Coronary artery (tissue), 2 donors: ENCODE results near the gene ULK3.

ENCODE experiments used
- DNase-seq: peaks from one replicate; pipeline ENCODE4 v3.0.0-alpha.2; 2017; ENCODE audit warnings: low spot score
- H3K27ac ChIP-seq, 2 donors: fragments of 200-600 bp; sonication (generic); one replicate each; pipeline ENCODE4 v1.5.1; 2016 to 2019
- H3K4me3 ChIP-seq: fragments of 200-600 bp; sonication (generic); 2 replicates; pipeline ENCODE4 v1.5.1; 2016; ENCODE audit warnings: mild to moderate bottlenecking, moderate library complexity
- TF ChIP-seq, protein P1 (sequence below): fragments of 200-600 bp; sonication (generic); IDR thresholded peaks from one replicate; pipeline ENCODE4 v1.5.1; 2019; ENCODE audit warnings: antibody characterized with exemption

ULK3 gene

DNA sequence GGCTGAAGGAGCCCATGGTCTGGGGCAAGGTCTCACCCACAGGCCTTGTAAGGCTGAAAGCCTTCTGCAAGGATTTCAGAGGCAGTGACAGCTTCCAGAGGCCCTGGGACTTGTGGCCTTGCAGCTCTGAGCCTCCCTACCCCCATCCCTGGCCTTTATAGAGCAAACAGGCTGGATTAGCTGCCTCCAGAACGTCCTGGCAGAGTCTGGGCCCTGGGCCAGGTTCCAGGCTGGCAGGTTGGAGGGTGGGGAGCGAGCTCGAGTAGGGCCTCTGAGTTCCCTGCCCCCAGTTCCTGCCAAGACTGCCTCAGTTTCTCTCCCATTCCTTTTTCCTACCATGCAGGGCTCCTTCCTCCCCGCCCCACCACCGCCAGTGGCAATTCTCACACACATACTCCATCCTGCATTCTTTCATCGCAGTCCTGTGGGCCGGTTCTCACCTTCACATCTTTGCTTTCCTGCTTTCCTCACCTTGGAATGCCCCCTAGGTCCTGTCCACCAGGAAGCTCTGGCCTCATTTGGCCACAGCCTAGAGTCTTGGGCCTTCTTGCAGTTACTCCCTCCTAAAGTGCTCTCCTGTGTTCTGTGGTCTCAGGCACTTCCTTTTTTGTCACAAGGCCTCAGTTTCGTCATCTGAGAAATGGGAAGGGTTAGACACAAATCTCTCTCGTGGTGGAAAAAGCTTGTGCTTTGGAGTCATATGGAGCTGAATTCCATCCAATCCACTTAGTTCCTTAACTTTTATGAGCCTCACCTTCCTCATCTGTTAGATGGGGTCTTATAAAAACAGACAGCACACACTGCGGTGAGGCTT is 27.6 kb downstream of the ULK3 start:
- DNase-seq: no peak
- H3K27ac ChIP-seq: no peak overlapping the region

DNA sequence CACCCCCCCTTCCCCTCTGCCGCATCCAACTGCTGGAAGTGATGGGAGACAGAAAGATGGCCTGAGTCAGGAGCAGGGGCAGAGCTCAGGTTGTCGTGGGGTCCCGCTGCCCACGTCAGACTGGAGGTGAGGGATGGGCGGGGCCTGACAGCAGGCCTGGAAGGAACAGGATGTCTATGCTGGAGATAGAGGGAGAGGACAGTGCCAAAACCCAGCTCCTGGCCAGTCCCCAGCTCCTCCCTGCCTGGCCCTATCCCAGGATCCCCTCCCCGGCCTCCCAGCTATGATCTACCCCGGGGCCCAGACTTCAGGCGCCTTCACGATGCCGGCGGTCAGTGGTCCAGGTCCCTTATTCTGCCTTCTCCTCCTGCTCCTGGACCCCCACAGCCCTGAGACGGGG is 30.4 kb downstream of the ULK3 start, which contains the start of gene LMAN1L:
LMAN1L (plus strand) TSS at position 303 of the 400 bp plus-strand sequence; CDS start at position 323, 20 bp downstream.
- Histone ChIP-seq H3K4me3 (no peak within 1 kb of the TSS), H3K27ac (no peak within 1 kb of the TSS)
- TF ChIP-seq, protein P1, sequence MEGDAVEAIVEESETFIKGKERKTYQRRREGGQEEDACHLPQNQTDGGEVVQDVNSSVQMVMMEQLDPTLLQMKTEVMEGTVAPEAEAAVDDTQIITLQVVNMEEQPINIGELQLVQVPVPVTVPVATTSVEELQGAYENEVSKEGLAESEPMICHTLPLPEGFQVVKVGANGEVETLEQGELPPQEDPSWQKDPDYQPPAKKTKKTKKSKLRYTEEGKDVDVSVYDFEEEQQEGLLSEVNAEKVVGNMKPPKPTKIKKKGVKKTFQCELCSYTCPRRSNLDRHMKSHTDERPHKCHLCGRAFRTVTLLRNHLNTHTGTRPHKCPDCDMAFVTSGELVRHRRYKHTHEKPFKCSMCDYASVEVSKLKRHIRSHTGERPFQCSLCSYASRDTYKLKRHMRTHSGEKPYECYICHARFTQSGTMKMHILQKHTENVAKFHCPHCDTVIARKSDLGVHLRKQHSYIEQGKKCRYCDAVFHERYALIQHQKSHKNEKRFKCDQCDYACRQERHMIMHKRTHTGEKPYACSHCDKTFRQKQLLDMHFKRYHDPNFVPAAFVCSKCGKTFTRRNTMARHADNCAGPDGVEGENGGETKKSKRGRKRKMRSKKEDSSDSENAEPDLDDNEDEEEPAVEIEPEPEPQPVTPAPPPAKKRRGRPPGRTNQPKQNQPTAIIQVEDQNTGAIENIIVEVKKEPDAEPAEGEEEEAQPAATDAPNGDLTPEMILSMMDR: no peak
- DNase-seq: no peak

More for the DNA sequence above, 27.6 kb downstream of the ULK3 start:
- TF ChIP-seq, protein P1: no peak
- H3K4me3 ChIP-seq: no peak overlapping the region

DNA sequence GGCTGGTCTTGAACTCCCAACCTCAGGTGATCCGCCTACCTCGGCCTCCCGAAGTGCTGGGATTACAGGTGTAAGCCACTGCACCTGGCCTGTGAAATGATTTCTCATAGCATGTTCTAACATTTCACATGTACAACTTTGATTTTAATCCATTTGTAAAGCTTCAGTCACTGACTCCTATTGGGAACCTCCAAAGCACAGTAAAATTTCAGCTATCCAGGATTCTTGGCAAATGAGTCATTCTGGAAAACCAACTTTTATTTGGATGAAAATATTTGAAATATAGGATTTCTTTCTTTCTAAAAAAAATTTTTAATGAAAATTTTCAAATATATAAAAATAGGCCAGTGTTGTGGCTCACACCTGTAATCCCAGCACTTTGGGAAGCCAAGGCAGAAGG is 33.0 kb downstream of the ULK3 start:
- H3K4me3 ChIP-seq: no peak overlapping the region
- no peak for DNase-seq
- H3K27ac ChIP-seq: no peak overlapping the region
- TF ChIP-seq, protein P1: no peak

DNA sequence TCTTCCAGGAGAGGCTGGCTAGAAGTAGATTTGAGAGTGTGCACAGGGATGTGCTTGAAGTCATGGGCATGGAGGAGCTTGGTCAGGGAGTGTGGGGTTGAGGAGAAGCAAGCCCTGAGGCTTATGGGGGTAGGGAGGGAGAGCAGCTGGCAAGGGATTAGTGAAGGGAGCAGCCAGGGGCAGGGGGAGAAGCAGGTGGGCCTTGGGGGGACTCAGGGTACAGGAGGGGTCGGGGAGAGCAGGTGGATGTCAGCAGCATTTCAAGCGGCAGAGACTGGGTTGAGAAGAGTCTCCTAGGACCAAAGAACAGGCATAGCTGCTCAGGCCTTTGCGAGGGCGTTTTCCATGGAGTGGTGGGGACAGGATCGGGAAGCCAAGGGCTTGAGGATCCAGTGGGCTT is 33.7 kb downstream of the ULK3 start:
- Histone ChIP-seq H3K27ac (no peak overlapping the region), H3K4me3 (no peak overlapping the region)
- DNase-seq: no peak
- TF ChIP-seq, protein P1: no peak

DNA sequence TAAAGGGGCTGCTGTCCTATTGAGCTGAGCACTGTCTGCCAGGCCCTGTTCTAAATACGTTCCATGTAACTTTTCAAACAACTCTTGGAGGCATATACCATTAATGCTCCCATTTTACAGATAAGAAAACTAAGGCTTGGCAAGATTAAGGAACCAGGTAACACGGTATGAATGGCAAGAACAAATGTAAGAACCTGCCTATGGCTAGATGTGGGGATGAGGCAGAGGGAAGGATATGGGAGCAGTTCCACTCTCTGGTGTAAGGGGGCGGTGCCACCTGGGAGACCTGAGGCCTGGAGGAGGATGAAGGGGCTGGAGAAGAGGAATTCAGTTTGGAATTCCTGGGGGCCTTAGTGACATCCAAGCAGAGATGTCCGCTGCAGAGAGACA is 34.1 kb downstream of the ULK3 start:
- TF ChIP-seq, protein P1: no peak
- Histone ChIP-seq H3K4me3 (no peak overlapping the region), H3K27ac (no peak overlapping the region)
- no peak for DNase-seq

DNA sequence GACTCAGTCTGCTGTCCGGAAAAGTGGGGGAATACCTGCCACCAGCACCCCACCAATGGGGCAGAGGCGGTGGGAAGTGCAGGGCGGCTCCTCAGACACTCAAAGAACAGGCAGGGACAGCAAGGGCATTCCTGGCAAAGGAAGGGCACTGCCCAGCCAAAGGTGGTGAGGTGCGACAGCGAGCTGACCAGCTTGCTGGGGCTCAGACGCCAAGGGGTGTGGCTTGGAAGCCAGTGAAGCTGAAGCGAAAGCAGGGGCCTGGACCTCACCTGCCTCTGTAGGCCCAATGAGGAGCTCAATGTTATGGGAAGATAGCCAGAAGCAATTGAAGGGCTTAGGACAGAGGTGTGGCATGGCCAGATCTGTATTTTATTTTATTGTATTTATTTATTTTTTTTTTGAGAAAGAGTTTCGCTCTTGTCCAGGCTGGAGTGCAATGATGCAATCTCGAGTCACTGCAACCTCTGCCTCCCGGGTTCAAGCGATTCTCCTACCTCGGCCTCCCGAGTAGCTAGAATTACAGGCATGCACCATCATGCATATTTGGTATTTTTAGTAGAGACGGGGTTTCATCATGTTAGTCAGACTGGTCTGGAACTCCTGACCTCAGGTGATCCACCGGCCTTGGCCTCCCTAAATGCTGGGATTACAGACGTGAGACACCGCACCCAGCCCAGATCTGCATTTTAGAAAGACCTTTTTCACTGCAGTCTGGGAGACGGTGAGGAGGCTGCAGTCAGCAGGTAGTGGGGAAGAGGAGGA is 34.7 kb downstream of the ULK3 start:
- DNase-seq: no peak
- no peak overlapping the region for H3K4me3 ChIP-seq
- no peak overlapping the region for H3K27ac ChIP-seq
- TF ChIP-seq, protein P1: no peak
